ENCODE data around the gene NAT8L. TPM values are rescaled to one million over a fixed set of nuclear protein-coding genes. Genes with fewer than 3 reads are reported as not detected.

Gene NAT8L
- total RNA-seq, 4 donors from 2014 or later, result 7.3 to 39.0 (median 14.1) TPM

DNA sequence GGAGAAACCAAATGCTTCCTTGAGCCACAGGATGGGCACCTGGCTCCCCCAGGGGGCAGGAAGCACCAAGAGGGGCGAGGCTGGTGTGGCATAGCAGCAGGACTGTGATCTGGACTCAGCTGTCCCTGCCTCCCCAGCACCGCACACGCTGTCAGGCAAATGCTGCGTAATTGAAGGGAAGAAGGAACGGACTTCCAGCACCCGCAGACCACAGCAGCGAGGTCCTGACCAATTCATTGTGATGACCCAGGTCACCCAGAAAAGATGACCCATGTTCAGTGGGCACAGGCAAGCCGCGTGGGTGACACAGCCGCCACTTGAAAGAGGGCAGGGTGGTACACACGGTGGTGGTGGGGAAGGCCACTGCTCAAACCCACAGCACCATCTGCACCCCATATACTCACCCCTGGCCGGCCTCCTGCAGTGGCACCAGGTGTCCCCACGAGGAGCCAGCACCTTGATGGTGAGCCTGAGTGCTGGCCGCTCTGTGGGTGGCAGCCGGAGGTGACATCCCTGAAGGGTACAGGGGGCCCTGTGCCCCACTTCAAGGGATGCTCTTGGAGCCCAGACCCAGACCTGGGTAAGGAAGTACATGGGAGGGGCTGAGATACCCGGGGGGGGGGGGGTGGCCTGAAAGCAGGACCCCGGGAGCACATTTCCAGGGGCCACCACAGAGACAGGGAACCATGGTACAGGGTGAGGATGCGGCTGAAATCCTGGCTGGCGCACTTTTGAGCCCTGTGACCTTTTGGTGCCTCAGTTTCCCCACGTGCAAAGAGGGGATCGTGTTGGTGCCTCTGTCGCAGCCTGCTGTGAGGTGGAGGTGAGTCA lies 11.5 kb downstream of the NAT8L start:
- DNase-seq (ENCODE audit: low spot score) (no peak), ATAC-seq (ENCODE audit: low FRiP score) (no peak)
- TF ChIP-seq CTCF (IDR thresholded peaks at IDR 0.05), result no peak

DNA sequence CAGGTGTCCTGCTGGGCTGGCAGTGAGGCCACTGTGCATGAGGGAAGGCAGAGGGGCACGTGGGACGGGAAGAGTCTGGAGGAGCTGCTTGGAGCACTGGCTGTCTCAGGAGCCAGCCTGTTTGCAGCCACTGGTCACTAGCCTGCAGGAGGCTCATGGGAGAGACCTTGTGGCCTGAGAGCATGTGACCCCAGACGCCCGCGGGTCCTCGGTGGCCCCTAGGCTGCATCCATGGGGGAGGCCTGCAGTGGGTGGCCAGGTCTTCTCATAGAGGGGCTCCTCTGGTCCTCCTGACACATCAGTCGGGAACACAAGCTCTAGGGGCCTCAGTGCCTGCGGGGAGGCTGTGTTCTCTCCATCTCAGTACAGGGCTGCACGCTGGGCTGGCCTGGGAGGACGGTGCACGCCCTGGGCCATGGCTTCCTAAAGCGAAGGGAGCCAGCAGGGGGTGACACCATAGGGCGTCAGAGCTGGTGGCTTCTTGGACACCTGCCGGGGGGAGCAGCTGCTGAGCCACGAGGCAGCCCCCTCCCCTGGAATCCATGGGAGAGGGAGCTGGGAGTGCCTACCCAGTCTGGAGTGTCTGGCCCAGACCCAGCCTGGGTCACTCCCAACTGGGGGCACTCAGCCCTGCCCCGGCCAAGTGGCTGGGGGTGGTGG lies 12.3 kb downstream of the NAT8L start:
- no peak for ATAC-seq (ENCODE audit: low FRiP score)
- no peak for DNase-seq (ENCODE audit: low spot score)
- TF ChIP-seq CTCF (IDR thresholded peaks at IDR 0.05), result no peak

GRCh38 chr4:2071912-2072867 lies 13.1 kb downstream of the NAT8L start:
- TF ChIP-seq CTCF (IDR thresholded peaks at IDR 0.05), result no peak
- ATAC-seq (ENCODE audit: low FRiP score), result no peak

GRCh38 chr4:2072971-2073807 lies 14.1 kb downstream of the NAT8L start:
- TF ChIP-seq CTCF (IDR thresholded peaks at IDR 0.05), result no peak
- DNase-seq (ENCODE audit: low spot score) (no peak), ATAC-seq (ENCODE audit: low FRiP score) (no peak)

More at GRCh38 chr4:2071912-2072867, 13.1 kb downstream of the NAT8L start:
- DNase-seq (ENCODE audit: low spot score), result no peak

- TF ChIP-seq CTCF (IDR thresholded peaks at IDR 0.05), result no peak
- DNase-seq (ENCODE audit: low spot score), result no peak
- ATAC-seq (ENCODE audit: low FRiP score), result no peak
These were observed 14.8 kb downstream of the NAT8L start for GRCh38 chr4:2073808-2074481.
